Activated T-helper 2 cell treated with anti-CD3 and anti-CD28 coated beads, Interferon-gamma antibody, Interleukin-2, Interleukin-4, amounts not matched to agents 10 μg/mL and 5 μg/mL and 100 μg/mL, durations not matched to agents 14 hours and 24 hours and 36 hours (primary cell): ENCODE data around the gene B4GALT1. TPM values are rescaled to one million over a fixed set of nuclear protein-coding genes. Genes with fewer than 3 reads are reported as not detected.
A peak's percentile ranks its signal among the peaks of the same experiment; 100 is the strongest.

Experiments used
- DNase-seq: peaks from one replicate; pipeline ENCODE4 v3.0.0; 2021; ENCODE audit warnings: low spot score
- H3K27ac Mint-ChIP-seq: one replicate; pipeline ENCODE4 v1.8.0; 2021; ENCODE audit warnings: mixed read lengths
- H3K27me3 Mint-ChIP-seq: one replicate; pipeline ENCODE4 v1.8.0; 2021; ENCODE audit warnings: low read depth, mixed read lengths
- H3K36me3 Mint-ChIP-seq: one replicate; pipeline ENCODE4 v1.8.0; 2021; ENCODE audit warnings: low read depth, mixed read lengths
- H3K4me1 Mint-ChIP-seq: one replicate; pipeline ENCODE4 v1.8.0; 2021; ENCODE audit warnings: low read depth, mixed read lengths
- H3K4me3 Mint-ChIP-seq: one replicate; pipeline ENCODE4 v1.8.0; 2021; ENCODE audit warnings: low read depth, mild to moderate bottlenecking, moderate library complexity, mixed read lengths
- H3K9me3 Mint-ChIP-seq: one replicate; pipeline ENCODE4 v1.8.0; 2021; ENCODE audit warnings: mixed read lengths
- intact Hi-C: fragments of 100-400 bp; cut with micrococcal nuclease; formaldehyde crosslinking; loops from one replicate; pipeline ENCODE4 v1.15.1; 2023
- total RNA-seq: library from RNA; stranded (reverse); gene quantifications from 2 replicates; pipeline ENCODE4 v1.2.3, GENCODE V29; 2022

B4GALT1 gene
- total RNA-seq, 1 donor from 2014 or later: 60.6 TPM

- H3K9me3 Mint-ChIP-seq: no peaks in the 10 kb centered on the region
- H3K4me1 Mint-ChIP-seq: peaks cover 4% of the 10 kb centered on the region
- H3K27ac Mint-ChIP-seq: no peak overlapping the region
- no peaks in the 10 kb centered on the region for H3K27me3 Mint-ChIP-seq
- peaks cover 55% of the 10 kb centered on the region for H3K36me3 Mint-ChIP-seq
- no peak for DNase-seq
- no peak overlapping the region for H3K4me3 Mint-ChIP-seq
- intact Hi-C loops: no loop called here
Measured at GRCh38 chr9:33112094-33112493, 55.0 kb downstream of the B4GALT1 start.

- H3K27ac Mint-ChIP-seq: no peak overlapping the region
- intact Hi-C loops: no loop called here
Measured at GRCh38 chr9:33111631-33112030, 55.5 kb downstream of the B4GALT1 start.

GRCh38 chr9:33110686-33111085, 56.5 kb downstream of the B4GALT1 start:
- H3K9me3 Mint-ChIP-seq: no peaks in the 10 kb centered on the region
- H3K4me1 Mint-ChIP-seq: peaks cover under 1% of the 10 kb centered on the region
- DNase-seq: no peak
- intact Hi-C loops: no loop called here
- H3K36me3 Mint-ChIP-seq: peaks cover 45% of the 10 kb centered on the region
- H3K4me3 Mint-ChIP-seq: no peak overlapping the region
- no peaks in the 10 kb centered on the region for H3K27me3 Mint-ChIP-seq
- H3K27ac Mint-ChIP-seq: no peak overlapping the region

More at GRCh38 chr9:33111631-33112030, 55.5 kb downstream of the B4GALT1 start:
- Mint-ChIP-seq H3K9me3 (no peaks in the 10 kb centered on the region), H3K4me3 (no peak overlapping the region), H3K36me3 (peaks cover 51% of the 10 kb centered on the region), H3K4me1 (no peaks in the 10 kb centered on the region), H3K27me3 (no peaks in the 10 kb centered on the region)
- DNase-seq: no peak

DNA sequence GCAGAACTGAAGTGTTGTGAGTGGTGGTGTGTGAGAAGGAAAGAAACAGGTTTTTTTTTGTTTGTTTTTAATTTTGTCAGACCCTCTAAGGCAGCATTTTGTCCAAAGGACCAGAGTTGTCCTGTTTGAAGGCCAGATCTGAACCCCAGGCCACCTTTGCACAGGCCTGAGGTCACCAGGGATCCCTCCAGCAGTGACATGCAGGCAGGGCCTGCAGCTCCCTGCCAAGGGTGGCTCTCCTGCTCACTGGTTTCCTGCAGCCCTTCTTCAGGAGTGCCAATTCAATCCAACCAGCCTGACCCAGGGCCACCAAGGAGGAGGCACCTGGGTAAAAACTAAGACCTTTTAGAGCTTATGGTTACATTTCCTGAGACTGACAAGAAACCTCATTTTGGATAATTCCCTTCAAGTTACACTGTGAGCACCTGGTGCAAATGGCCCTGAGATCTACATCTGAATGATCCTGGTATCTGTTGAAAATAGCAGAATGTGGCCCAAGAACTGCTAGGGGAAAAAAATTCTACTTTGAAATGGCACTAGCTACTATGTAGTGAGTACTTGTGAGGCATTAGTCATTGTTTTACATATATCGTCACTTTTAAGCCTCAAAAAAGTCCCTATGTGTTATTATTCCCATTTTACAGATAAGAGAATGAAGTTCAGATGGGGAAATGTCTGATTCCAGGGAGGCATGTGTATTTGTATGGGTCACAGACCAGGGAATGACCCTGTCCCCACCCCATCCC, 57.1 kb downstream of the B4GALT1 start:
- Mint-ChIP-seq H3K9me3 (no peaks in the 10 kb centered on the region), H3K4me1 (peaks cover 2% of the 10 kb centered on the region), H3K27ac (peak overlapping the region; percentile 33), H3K36me3 (peaks cover 39% of the 10 kb centered on the region), H3K4me3 (no peak overlapping the region), H3K27me3 (no peaks in the 10 kb centered on the region)
- DNase-seq: no peak
- intact Hi-C loops: no loop called here

DNA sequence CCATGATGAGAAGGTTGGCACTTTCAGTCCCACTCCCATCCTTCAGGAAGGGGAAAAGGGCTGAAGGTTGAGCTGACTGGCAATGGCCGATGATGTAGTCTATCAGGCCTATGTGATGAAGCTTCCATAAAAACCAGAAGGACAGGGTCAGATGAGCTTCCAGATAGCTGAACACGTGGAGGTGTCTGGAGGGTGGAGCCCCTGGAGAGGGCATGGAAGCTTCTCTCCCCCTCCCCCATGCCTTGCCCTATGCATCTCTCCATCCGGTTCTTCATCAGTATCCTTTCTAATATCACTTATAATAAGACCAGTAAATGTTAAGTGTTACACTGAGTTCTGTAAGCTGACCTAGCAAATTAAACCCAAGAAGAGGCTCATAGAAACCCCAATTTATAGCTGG, 58.0 kb downstream of the B4GALT1 start:
- intact Hi-C loops: no loop called here
- no peak for DNase-seq
- peaks cover 2% of the 10 kb centered on the region for H3K4me1 Mint-ChIP-seq
- H3K4me3 Mint-ChIP-seq: no peak overlapping the region
- no peak overlapping the region for H3K27ac Mint-ChIP-seq
- H3K9me3 Mint-ChIP-seq: no peaks in the 10 kb centered on the region
- no peaks in the 10 kb centered on the region for H3K27me3 Mint-ChIP-seq
- H3K36me3 Mint-ChIP-seq: peaks cover 31% of the 10 kb centered on the region

GRCh38 chr9:33108472-33108871, 58.7 kb downstream of the B4GALT1 start:
- no peaks in the 10 kb centered on the region for H3K27me3 Mint-ChIP-seq
- H3K4me1 Mint-ChIP-seq: peaks cover 2% of the 10 kb centered on the region
- DNase-seq: no peak
- no peak overlapping the region for H3K27ac Mint-ChIP-seq
- H3K36me3 Mint-ChIP-seq: peaks cover 25% of the 10 kb centered on the region
- no peak overlapping the region for H3K4me3 Mint-ChIP-seq
- intact Hi-C loops: no loop called here
- no peaks in the 10 kb centered on the region for H3K9me3 Mint-ChIP-seq

DNA sequence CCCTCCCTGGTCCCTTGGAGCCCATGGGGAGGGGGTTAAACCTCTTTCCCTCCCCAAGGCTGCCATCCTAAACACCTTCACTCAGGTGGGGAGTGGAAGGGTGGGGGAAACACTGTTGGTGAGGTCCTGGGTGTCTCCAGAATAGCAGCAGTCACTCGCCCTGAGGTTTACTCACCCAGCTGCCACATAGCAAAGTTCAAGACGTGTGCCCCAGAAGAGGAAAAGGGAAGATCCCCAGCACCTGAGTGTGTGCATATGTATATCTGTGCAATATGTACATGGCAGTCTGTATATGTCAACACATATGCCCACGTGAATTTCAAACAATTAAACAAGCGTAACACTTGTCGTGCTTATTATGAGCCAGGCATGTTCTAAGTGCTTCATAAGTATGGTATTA, 59.4 kb downstream of the B4GALT1 start:
- intact Hi-C loops: no loop called here
- peaks cover 2% of the 10 kb centered on the region for H3K4me1 Mint-ChIP-seq
- H3K4me3 Mint-ChIP-seq: no peak overlapping the region
- no peak overlapping the region for H3K27ac Mint-ChIP-seq
- H3K27me3 Mint-ChIP-seq: no peaks in the 10 kb centered on the region
- no peak for DNase-seq
- no peaks in the 10 kb centered on the region for H3K9me3 Mint-ChIP-seq
- peaks cover 18% of the 10 kb centered on the region for H3K36me3 Mint-ChIP-seq

DNA sequence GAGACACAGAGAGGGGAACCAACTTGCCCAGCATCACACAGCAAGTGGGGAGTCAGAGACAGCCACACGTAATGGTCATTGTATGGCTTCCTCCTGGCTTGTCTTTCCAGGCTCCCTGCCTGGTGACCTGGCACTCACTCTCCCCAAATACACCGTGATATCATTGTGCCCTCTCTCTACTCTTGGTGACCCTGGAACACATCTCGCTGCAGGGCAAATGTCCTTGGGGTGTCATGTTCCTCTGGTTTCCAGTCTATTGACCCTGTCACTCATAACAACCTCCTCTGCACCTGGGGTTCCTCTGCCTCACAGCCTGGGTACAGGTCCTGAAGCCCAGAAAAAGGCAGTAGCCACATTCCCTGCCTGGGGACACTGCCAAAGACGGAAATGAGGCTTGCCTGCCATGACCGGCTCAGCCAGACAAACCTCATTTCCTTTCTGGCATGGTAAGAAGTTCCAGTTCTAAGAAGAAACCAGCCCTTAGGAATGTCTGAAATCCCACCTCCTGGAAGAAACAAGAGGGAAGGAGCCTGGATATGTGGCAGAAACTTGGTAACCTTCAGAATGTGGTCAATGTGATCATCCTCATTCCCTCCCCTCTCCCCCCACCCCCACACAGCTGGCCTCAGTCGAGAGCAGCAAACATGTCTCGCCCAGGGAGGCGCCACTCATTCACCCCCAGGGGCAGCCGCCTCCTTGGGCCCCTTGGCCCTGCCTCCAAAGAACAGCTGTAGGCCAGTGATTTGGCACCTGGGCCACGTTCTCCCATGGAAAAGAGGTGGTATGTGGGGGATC, 60.1 kb downstream of the B4GALT1 start:
- Mint-ChIP-seq H3K9me3 (no peaks in the 10 kb centered on the region), H3K27ac (no peak overlapping the region), H3K27me3 (no peaks in the 10 kb centered on the region), H3K4me3 (no peak overlapping the region), H3K4me1 (peaks cover 2% of the 10 kb centered on the region), H3K36me3 (peaks cover 13% of the 10 kb centered on the region)
- intact Hi-C loops: no loop called here
- DNase-seq: no peak

DNA sequence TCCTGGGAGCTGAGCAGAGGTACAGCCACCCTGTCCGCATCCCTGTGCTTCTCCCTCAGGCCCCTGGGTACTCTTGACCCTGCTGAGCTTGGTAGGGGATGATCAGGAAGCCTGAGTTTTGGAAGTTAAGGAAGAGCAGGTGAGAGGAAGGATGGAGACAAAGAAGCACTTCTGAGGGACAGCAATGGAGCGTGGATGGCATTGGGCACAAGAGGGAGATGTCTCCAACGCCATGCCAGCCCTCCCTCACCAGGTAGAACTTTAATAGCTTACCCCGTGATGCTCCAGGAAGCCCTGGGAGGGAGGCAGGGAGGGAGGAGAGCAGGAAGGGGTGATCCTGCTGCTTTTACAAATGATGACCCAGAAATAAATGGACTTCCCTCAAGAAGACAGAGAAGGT, 60.8 kb downstream of the B4GALT1 start:
- intact Hi-C loops: no loop called here
- Mint-ChIP-seq H3K27ac (no peak overlapping the region), H3K4me3 (no peak overlapping the region), H3K4me1 (peaks cover 2% of the 10 kb centered on the region), H3K36me3 (peaks cover 6% of the 10 kb centered on the region), H3K27me3 (no peaks in the 10 kb centered on the region), H3K9me3 (no peaks in the 10 kb centered on the region)
- no peak for DNase-seq

- intact Hi-C loops: no loop called here
- Mint-ChIP-seq H3K4me1 (peaks cover 2% of the 10 kb centered on the region), H3K27ac (no peak overlapping the region), H3K27me3 (no peaks in the 10 kb centered on the region), H3K9me3 (no peaks in the 10 kb centered on the region), H3K36me3 (peaks cover 2% of the 10 kb centered on the region), H3K4me3 (no peak overlapping the region)
- no peak for DNase-seq
Measured at GRCh38 chr9:33105959-33106358, 61.2 kb downstream of the B4GALT1 start.

- Mint-ChIP-seq H3K4me1 (peaks cover 2% of the 10 kb centered on the region), H3K27me3 (no peaks in the 10 kb centered on the region), H3K27ac (no peak overlapping the region), H3K9me3 (no peaks in the 10 kb centered on the region), H3K4me3 (no peak overlapping the region), H3K36me3 (no peaks in the 10 kb centered on the region)
- intact Hi-C loops: no loop called here
- DNase-seq: no peak
Measured at GRCh38 chr9:33105504-33105903, 61.6 kb downstream of the B4GALT1 start.

- Mint-ChIP-seq H3K27me3 (no peaks in the 10 kb centered on the region), H3K4me3 (no peak overlapping the region), H3K9me3 (no peaks in the 10 kb centered on the region), H3K36me3 (no peaks in the 10 kb centered on the region), H3K27ac (no peak overlapping the region), H3K4me1 (peaks cover 2% of the 10 kb centered on the region)
- no peak for DNase-seq
- intact Hi-C loops: no loop called here
Measured at GRCh38 chr9:33104401-33104800, 62.7 kb downstream of the B4GALT1 start.

- DNase-seq: no peak
- H3K9me3 Mint-ChIP-seq: no peaks in the 10 kb centered on the region
- peaks cover 2% of the 10 kb centered on the region for H3K4me1 Mint-ChIP-seq
- intact Hi-C loops: no loop called here
- no peak overlapping the region for H3K4me3 Mint-ChIP-seq
- no peak overlapping the region for H3K27ac Mint-ChIP-seq
- H3K27me3 Mint-ChIP-seq: no peaks in the 10 kb centered on the region
- H3K36me3 Mint-ChIP-seq: no peaks in the 10 kb centered on the region
Measured at GRCh38 chr9:33103501-33104281, 63.4 kb downstream of the B4GALT1 start.
